ENCODE results near the gene ECE1.

DNA sequence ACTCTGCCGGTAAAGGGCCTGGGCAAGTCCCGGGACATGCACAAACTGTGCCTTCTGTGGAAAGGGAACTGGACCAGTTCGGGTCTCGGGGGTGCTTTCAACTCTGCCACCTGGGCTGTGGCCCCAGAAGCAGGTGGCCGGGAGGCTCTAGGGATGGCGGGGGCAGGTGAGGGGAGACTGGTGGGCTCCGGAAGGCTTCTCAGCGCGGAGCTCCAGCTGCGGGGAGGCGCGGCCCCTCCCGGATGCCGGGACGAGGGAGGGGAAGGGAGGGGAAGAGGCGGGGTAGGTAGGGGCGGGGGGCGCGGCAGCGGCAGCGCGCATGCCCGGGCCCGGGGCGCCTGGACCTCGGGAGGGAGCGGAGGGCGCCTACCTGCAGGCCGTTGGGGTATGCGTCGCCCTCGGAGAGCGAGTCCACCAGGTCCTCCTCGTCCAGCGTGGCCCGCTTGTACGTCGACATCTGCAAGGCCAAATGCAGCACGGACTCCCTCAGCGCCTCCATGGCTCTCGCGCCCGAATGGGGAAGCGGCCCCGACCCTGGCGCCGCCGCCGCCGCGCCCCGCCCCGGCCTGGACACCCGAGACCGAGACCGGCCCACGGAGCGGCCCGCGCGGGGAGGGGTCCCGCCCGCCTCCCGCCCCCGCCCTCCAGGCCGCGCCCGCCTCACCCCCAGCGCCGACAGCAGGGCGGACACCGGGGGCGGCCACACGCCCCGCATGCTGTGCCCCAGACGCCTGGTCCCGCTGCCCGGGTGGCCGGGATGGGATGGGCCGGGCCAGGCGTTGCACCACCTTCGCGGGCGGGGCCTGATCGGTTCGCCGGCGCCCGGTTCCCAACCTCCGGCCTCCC lies at the start of gene ECE1:
- TF ChIP-seq EZH2 (IDR thresholded peaks at IDR 0.05), result no peak
- TF ChIP-seq, protein P1, sequence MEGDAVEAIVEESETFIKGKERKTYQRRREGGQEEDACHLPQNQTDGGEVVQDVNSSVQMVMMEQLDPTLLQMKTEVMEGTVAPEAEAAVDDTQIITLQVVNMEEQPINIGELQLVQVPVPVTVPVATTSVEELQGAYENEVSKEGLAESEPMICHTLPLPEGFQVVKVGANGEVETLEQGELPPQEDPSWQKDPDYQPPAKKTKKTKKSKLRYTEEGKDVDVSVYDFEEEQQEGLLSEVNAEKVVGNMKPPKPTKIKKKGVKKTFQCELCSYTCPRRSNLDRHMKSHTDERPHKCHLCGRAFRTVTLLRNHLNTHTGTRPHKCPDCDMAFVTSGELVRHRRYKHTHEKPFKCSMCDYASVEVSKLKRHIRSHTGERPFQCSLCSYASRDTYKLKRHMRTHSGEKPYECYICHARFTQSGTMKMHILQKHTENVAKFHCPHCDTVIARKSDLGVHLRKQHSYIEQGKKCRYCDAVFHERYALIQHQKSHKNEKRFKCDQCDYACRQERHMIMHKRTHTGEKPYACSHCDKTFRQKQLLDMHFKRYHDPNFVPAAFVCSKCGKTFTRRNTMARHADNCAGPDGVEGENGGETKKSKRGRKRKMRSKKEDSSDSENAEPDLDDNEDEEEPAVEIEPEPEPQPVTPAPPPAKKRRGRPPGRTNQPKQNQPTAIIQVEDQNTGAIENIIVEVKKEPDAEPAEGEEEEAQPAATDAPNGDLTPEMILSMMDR (IDR thresholded peaks at IDR 0.05), result no peak
